Measurements from ENCODE around the gene GRK5. TPM values are rescaled to one million over a fixed set of nuclear protein-coding genes. Genes with fewer than 3 reads are reported as not detected.

The GRK5 gene
- total RNA-seq, 1 experiment from 2014 or later, result 1.2 TPM

- no peak overlapping the region for H3K27ac Mint-ChIP-seq
- no peak overlapping the region for H4K5ac ChIP-seq (ENCODE audit: insufficient read length, low read depth, low read length)
Measured at GRCh38 chr10:119393019-119393418, 185.6 kb downstream of the GRK5 start.

More at GRCh38 chr10:119393019-119393418, 185.6 kb downstream of the GRK5 start:
- H3K36me3 Mint-ChIP-seq (ENCODE audit: insufficient read depth in 1 of 3, low read depth in 3 of 3), result no peaks in the 10 kb centered on the region
- no peak overlapping the region for H2BK12ac ChIP-seq (ENCODE audit: insufficient read length, low read depth, low read length)
- no peak overlapping the region for H2BK120ac ChIP-seq (ENCODE audit: low read depth, low read length, poor library complexity, severe bottlenecking)
- no peaks in the 10 kb centered on the region for H3K79me2 ChIP-seq (ENCODE audit: insufficient read depth, low read length)
- no peak overlapping the region for H3K56ac ChIP-seq (ENCODE audit: insufficient read length, low read depth, low read length)
- no peak overlapping the region for H3K27ac ChIP-seq (ENCODE audit: insufficient read length, low read depth, low read length)
- H4K8ac ChIP-seq (replicated peaks; ENCODE audit: insufficient read length, low read depth, low read length), result no peak overlapping the region
- H2BK5ac ChIP-seq (ENCODE audit: insufficient read length, low read length), result no peak overlapping the region
- H3K4ac ChIP-seq (ENCODE audit: low read depth, low read length), result no peak overlapping the region
- no peak overlapping the region for H3K23ac ChIP-seq (ENCODE audit: insufficient read length, low read depth, low read length)
- no peaks in the 10 kb centered on the region for H3K27me3 ChIP-seq (ENCODE audit: insufficient read depth, low read length)
- no peak overlapping the region for H2BK15ac ChIP-seq (ENCODE audit: low read depth, low read length)
- H3K9me3 Mint-ChIP-seq, result peaks cover 0 to 2% of the 10 kb centered on the region in 2 experiments; a peak in 2 of 5 replicates
- H2AK5ac ChIP-seq (ENCODE audit: insufficient read length, low read length), result no peak overlapping the region
- peaks cover 2% of the 10 kb centered on the region for H3K27me3 Mint-ChIP-seq (ENCODE audit: low read depth)
- no peak overlapping the region for H3K14ac ChIP-seq (ENCODE audit: insufficient read depth, low read length)
- H3K9me3 ChIP-seq (ENCODE audit: control insufficient read depth, low read depth, low read length), result no peaks in the 10 kb centered on the region
- H3K4me1 ChIP-seq (ENCODE audit: insufficient read depth, low read length), result no peaks in the 10 kb centered on the region
- H2BK20ac ChIP-seq (ENCODE audit: low read depth, low read length, poor library complexity, severe bottlenecking), result no peak overlapping the region
- no peak overlapping the region for H3K4me3 Mint-ChIP-seq
- H3K79me1 ChIP-seq (ENCODE audit: insufficient read depth, low read depth, low read length, poor library complexity, severe bottlenecking), result no peaks in the 10 kb centered on the region
- no peak overlapping the region for H3T11ph ChIP-seq (ENCODE audit: low read length)
- no peak for DNase-seq
- H3K4me1 Mint-ChIP-seq, result 0 out of 4 replicates have a peak, but pooled peaks cover 0 to 3% of the 10 kb centered on the region in 2 experiments
- no peak overlapping the region for H3K9ac ChIP-seq (ENCODE audit: extremely low read depth, insufficient read length, low read length)
- no peak for TF ChIP-seq CTCF (conservative IDR thresholded peaks at IDR 0.05)
- no peak overlapping the region for H4K91ac ChIP-seq (ENCODE audit: insufficient read length, low read depth, low read length)
- H3K23me2 ChIP-seq (ENCODE audit: insufficient read length, low read depth, low read length, poor library complexity, severe bottlenecking), result no peaks in the 10 kb centered on the region
- peaks cover 2% of the 10 kb centered on the region for H4K20me1 ChIP-seq (ENCODE audit: control insufficient read depth, insufficient read depth, insufficient read length)
- H3K4me2 ChIP-seq (ENCODE audit: insufficient read depth, insufficient read length, low read length), result no peak overlapping the region
- no peak overlapping the region for H2AFZ ChIP-seq (ENCODE audit: low read length)
- no CpG with 5 or more reads among the region's 13 CpGs for WGBS (ENCODE audit: extremely low coverage, insufficient read length, low lambda C conversion rate)
- no peak overlapping the region for H3K18ac ChIP-seq (ENCODE audit: insufficient read length, low read depth, low read length)

All from H9 (cell line).